Adrenal gland (tissue), 12 donors: Measurements from ENCODE around the gene FILIP1. TPM values are rescaled to one million over a fixed set of nuclear protein-coding genes. Genes with fewer than 3 reads are reported as not detected.

Experiments used
- DNase-seq, 7 donors: peaks; one replicate each; pipeline ENCODE4 v3.0.0-alpha.2; 2019 to 2020
- H3K27ac ChIP-seq, 5 donors: fragments of 200-600 bp; sonication (generic) in 4 of 5; 1 replicate in 3 of 5; 2 replicates in 2 of 5; pipeline versions ENCODE4 v1.5.1 to v1.8.0; 2016 to 2020; ENCODE audit warnings: mild to moderate bottlenecking in 1 of 5
- H3K27me3 ChIP-seq: fragments of 200-600 bp; 2 replicates; pipeline ENCODE4 v1.8.0; 2021
- H3K36me3 ChIP-seq, 2 donors: fragments of 200-600 bp; replicated peaks in 1 of 2; 1 replicate in 1 of 2; 2 replicates in 1 of 2; pipeline versions ENCODE4 v1.5.1 to v1.8.0; 2018 to 2022
- H3K4me1 ChIP-seq, 2 donors: fragments of 200-600 bp; replicated peaks in 1 of 2; 1 replicate in 1 of 2; 2 replicates in 1 of 2; pipeline versions ENCODE4 v1.5.1 to v1.8.0; 2018 to 2021
- H3K4me3 ChIP-seq, 4 donors: fragments of 200-600 bp; sonication (generic) in 3 of 4; one replicate each; pipeline ENCODE4 v1.5.1; 2016 to 2018
- H3K9me3 ChIP-seq, 3 donors: fragments of 200-600 bp; sonication (generic) in 1 of 3; replicated peaks in 1 of 3; 1 replicate in 2 of 3; 2 replicates in 1 of 3; pipeline versions ENCODE4 v1.5.1 to v1.8.0; 2016 to 2021
- POLR2A ChIP-seq, 2 donors: fragments of 450-650 bp; IDR thresholded peaks; one replicate each; pipeline ENCODE4 v1.6.1; 2017; ENCODE audit warnings: antibody characterized with exemption in 2 of 2, mild to moderate bottlenecking in 2 of 2, moderate library complexity in 1 of 2
- WGBS, 4 donors: extraction: QIAGEN DNeasy Blood & Tissue Kit in 2 of 4; methylation state at CpG; one replicate each; pipeline versions ENCODE4 v1.1.5 to v1.1.7; 2013 to 2017; 5-methylcytosine and 5-hydroxymethylcytosine counted together
- intact Hi-C, 2 donors: fragments of 100-400 bp; cut with DNase I; formaldehyde crosslinking; loops; one replicate each; pipeline versions ENCODE4 v1.14.1 to v1.15.0; 2022 to 2023
- polyA plus RNA-seq, 3 donors: library from polyadenylated mRNA; stranded (reverse); fragments of 200-250 nt in 2 of 3; fragments of 350-450 nt in 1 of 3; fragmentation: Illumina TruSeq in 1 of 3; extraction: RNeasy Lipid Tissue Mini Kit (QIAGEN cat#74804) in 1 of 3; gene quantifications; one replicate each; pipeline ENCODE4 v1.2.3, GENCODE V29; 2013 to 2014
- total RNA-seq, 9 donors: library from RNA; depleted of rRNA in 4 of 9; stranded (reverse); fragments of >200 nt in 4 of 9; fragments of 120-200 nt in 1 of 9; fragmentation: NEBNext Ultra II Directional in 1 of 9; extraction: Animal tissue kit (Norgen Biotek cat#: 25700) in 1 of 9; gene quantifications; one replicate each; pipeline versions ENCODE4 v1.1.0 to v1.2.4, GENCODE V29; 2013 to 2023
- TF ChIP-seq, protein P1 (sequence below), 6 experiments: fragments of 450-650 bp in 4 of 6; fragments of 200-600 bp in 2 of 6; sonication (generic) in 1 of 6; IDR thresholded peaks; 1 replicate in 5 of 6; 2 replicates in 1 of 6; pipeline versions ENCODE4 v1.5.1 to v1.8.0; 2016 to 2021; ENCODE audit warnings: antibody characterized with exemption in 6 of 6, mild to moderate bottlenecking in 2 of 6, moderate library complexity in 1 of 6
- donor health status: healthy with polysubstance abuse.
- donor health status: Bipolar disorder and iron deficiency.
- donor health status: DM: yes; HTN: yes; CAD: no.
- donor health status: DM: no; HTN: no; CAD: no.
- donor health status: DM: no; HTN: no; CAD: no.
- donor health status: DM: yes; HTN: yes; CAD: no.

The FILIP1 gene
- total and polyA plus RNA-seq, 12 donors, result 0.94 to 8.0 (median 2.3) TPM

DNA sequence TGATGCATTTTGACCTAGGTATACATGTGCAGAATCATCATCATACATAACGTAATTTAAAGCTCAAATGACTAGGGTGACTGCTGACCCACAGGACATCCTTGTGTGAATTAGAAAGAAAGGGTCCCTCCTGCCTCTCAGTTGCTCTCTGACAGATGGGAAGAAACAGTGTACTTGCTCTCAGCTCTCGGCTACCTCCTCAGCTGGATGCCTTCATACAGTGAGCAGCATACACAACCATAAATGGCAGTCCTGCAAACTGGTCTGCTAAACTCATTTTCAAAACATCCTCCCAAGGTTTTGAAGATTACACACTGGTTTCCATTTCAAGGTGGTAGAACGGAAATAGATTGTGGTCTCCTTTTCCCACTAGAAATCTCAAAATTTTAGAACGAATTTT lies 26.3 kb downstream of the FILIP1 start:
- intact Hi-C loops, result no loop called here
- Histone ChIP-seq H3K36me3 (no peaks in the 10 kb centered on the region), H3K9me3 (no peaks in the 10 kb centered on the region), H3K4me1 (no peaks in the 10 kb centered on the region), H3K4me3 (no peak overlapping the region), H3K27me3 (no peaks in the 10 kb centered on the region), H3K27ac (no peak overlapping the region)
- TF ChIP-seq, protein P1, sequence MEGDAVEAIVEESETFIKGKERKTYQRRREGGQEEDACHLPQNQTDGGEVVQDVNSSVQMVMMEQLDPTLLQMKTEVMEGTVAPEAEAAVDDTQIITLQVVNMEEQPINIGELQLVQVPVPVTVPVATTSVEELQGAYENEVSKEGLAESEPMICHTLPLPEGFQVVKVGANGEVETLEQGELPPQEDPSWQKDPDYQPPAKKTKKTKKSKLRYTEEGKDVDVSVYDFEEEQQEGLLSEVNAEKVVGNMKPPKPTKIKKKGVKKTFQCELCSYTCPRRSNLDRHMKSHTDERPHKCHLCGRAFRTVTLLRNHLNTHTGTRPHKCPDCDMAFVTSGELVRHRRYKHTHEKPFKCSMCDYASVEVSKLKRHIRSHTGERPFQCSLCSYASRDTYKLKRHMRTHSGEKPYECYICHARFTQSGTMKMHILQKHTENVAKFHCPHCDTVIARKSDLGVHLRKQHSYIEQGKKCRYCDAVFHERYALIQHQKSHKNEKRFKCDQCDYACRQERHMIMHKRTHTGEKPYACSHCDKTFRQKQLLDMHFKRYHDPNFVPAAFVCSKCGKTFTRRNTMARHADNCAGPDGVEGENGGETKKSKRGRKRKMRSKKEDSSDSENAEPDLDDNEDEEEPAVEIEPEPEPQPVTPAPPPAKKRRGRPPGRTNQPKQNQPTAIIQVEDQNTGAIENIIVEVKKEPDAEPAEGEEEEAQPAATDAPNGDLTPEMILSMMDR (IDR thresholded peaks at IDR 0.05), result no peak
- no peak for TF ChIP-seq POLR2A (IDR thresholded peaks at IDR 0.05)
- no peak for DNase-seq
- WGBS, 4 donors, result 75 to 84% (median 81%) methylated on average over 4 of the region's 4 CpGs

DNA sequence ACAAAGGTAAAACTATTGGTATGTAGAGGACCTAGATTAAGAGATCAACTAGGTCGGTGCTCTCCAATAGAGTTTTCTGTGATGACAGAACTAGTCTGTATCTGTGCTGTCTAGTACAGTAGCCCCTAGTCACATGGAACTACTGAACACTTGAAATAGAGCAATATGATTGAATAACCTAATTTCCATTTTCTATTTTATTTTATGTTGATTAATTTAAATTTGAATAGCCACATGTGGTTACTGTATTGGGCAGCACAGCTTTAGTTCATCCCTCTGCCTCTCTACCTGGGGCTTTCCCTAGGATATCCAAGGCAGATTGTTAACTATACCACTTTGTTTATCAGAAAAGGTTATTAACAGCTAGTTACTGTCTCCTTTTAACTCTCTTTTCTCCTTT lies 27.0 kb downstream of the FILIP1 start:
- Histone ChIP-seq H3K27me3 (no peaks in the 10 kb centered on the region), H3K4me1 (no peaks in the 10 kb centered on the region), H3K27ac (no peak overlapping the region), H3K4me3 (no peak overlapping the region), H3K36me3 (no peaks in the 10 kb centered on the region), H3K9me3 (no peaks in the 10 kb centered on the region)
- intact Hi-C loops, result no loop called here
- TF ChIP-seq, protein P1 (IDR thresholded peaks at IDR 0.05), result no peak
- TF ChIP-seq POLR2A (IDR thresholded peaks at IDR 0.05), result no peak
- DNase-seq, result no peak
- WGBS, 4 donors, result 95 to 100% (median 97%) methylated on average over 1 of the region's 1 CpG

DNA sequence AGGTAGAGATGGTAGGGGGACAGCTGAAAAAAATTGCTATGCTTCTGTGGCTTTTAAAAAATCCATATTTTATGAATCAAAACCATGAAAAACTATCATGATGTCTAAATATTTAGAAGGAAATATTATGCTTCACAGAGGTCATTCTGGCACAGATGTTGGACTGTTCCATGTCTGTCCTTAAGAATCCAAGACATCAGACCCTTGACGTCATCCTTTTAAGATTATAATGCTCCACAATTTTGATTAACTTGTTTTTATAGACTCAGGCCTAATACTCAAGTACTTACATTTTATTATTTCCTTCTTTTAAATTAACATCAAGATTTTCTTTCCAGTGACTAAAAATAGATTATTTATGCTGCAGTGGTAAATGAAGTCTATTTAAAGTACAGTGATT lies 29.7 kb downstream of the FILIP1 start:
- Histone ChIP-seq H3K27me3 (no peaks in the 10 kb centered on the region), H3K4me1 (peaks cover 0 to 17% of the 10 kb centered on the region in 2 donors), H3K27ac (no peak overlapping the region), H3K4me3 (no peak overlapping the region), H3K9me3 (no peaks in the 10 kb centered on the region), H3K36me3 (no peaks in the 10 kb centered on the region)
- 35 to 78% (median 70%) methylated on average over 1 of the region's 1 CpG for WGBS, 4 donors
- DNase-seq, result no peak
- intact Hi-C loops, result no loop called here
- no peak for TF ChIP-seq POLR2A (IDR thresholded peaks at IDR 0.05)
- TF ChIP-seq, protein P1 (IDR thresholded peaks at IDR 0.05), result no peak

DNA sequence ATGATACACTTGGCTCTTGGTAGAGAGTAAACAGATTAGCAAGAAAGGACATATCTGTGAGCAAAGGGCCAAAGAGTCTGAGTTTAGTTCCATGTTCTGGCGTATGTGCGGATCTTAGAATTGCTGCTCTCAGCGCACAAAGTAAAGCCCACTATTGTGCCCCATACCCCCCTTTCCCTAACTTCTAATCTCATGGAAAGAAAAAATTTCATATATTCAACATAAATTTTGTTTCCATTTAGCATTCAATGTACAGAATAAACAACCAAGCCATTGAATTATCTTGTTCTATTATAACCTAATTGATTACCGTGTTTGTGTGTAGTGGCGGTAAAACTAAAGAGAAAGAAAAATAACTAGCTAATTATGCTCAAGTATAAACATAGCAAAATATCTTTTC lies 30.5 kb downstream of the FILIP1 start:
- Histone ChIP-seq H3K4me3 (no peak overlapping the region), H3K4me1 (peaks cover 0 to 17% of the 10 kb centered on the region in 2 donors), H3K9me3 (no peaks in the 10 kb centered on the region), H3K36me3 (no peaks in the 10 kb centered on the region), H3K27ac (no peak overlapping the region), H3K27me3 (no peaks in the 10 kb centered on the region)
- intact Hi-C loops, result no loop called here
- WGBS, 4 donors, result 89 to 96% (median 91%) methylated on average over 5 of the region's 5 CpGs
- no peak for TF ChIP-seq POLR2A (IDR thresholded peaks at IDR 0.05)
- TF ChIP-seq, protein P1 (IDR thresholded peaks at IDR 0.05), result no peak
- no peak for DNase-seq
